ENCODE results near the gene SRRM5.

SRRM5 gene

DNA sequence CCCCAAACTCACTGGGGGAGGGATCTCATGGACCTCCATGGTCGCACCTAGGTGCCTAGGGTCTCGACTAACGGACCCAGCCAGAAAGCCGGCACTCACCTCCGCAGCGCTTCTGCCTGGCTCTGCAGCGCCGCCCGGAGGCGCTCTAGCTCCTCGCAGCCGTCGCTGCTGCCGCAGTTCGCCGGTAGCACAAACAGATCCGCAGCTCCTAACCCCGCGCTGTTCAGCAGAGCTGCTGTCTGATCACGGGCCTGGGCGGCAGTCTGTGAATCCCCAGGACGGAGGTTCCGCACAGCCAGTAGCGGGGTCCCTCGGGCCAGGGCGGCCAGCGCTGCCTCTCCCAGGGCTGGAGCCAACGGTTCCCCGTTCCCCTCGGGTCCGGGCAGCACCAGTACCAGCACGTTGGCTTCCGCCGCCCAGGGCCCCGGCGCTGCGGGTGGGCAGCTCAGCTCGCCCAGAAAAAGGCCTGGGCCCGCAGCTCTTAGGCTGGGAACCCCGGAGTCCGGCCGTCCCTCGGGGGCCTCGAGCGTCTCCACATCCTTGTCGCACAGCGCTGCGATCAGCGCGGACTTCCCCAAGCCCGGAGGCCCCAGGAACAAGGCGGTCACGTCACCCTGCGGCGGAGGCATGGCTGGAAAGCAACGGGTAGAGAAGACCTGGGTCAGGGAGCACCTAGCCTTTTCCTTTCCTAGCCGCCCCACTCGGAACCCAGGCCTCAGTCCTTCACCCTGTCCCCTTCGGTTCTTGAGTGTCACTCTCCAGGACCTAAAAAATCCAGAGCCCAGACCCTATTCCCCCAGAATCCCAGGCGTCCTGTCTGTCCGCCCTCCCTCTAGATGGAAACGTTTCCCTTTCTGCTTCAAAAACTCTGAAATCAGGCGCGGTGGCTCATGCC lies 16.9 kb upstream of the SRRM5 start:
- TF ChIP-seq PKNOX1 (IDR thresholded peaks at IDR 0.05) (no peak), NFRKB (IDR thresholded peaks at IDR 0.05) (no peak), ARNT (IDR thresholded peaks at IDR 0.05) (no peak), CTBP1 (IDR thresholded peaks at IDR 0.05; ENCODE audit: borderline replicate concordance) (no peak), FOXM1 (IDR thresholded peaks at IDR 0.05; ENCODE audit: borderline replicate concordance) (no peak), HDGF (IDR thresholded peaks at IDR 0.05; ENCODE audit: borderline replicate concordance) (no peak), SUZ12 (IDR thresholded peaks at IDR 0.05) (no peak), FOXA1 (IDR thresholded peaks at IDR 0.05) (no peak)
- POLR2A ChIA-PET = interaction anchor here (0.7 to 2.2 kb wide), 8 partner anchors 17 to 163 kb away, joined by 3 to 16 read pairs (median 3); partner anchors contain the start of genes PINLYP and XRCC1
- DNase-seq (ENCODE audit: extremely low spot score) = peak; percentile 75
- CTCF ChIA-PET = interaction anchor here (0.7 to 2.1 kb wide), 11 partner anchors 10 to 159 kb away, joined by 3 to 6 read pairs (median 4); no protein-coding TSS in a partner anchor

GRCh38 chr19:43595605-43595998 lies 16.3 kb upstream of the SRRM5 start:
- CTCF ChIA-PET = interaction anchor here (1.5 to 2.1 kb wide), 2 partner anchors 11 to 56 kb away, joined by 5 to 6 read pairs; no protein-coding TSS in a partner anchor
- DNase-seq (ENCODE audit: extremely low spot score) = no peak
- TF ChIP-seq ELF4 (IDR thresholded peaks at IDR 0.05) (no peak), LEF1 (IDR thresholded peaks at IDR 0.05; ENCODE audit: borderline replicate concordance) (no peak), TARDBP (IDR thresholded peaks at IDR 0.05) (no peak), BHLHE40 (IDR thresholded peaks at IDR 0.05; ENCODE audit: borderline replicate concordance) (no peak), SUZ12 (IDR thresholded peaks at IDR 0.05) (no peak), FOXA1 (IDR thresholded peaks at IDR 0.05) (no peak), ZNF384 (IDR thresholded peaks at IDR 0.05) (no peak), PKNOX1 (IDR thresholded peaks at IDR 0.05) (no peak)
- POLR2A ChIA-PET = interaction anchor here (0.7 to 2.2 kb wide), 11 partner anchors 15 to 137 kb away, joined by 3 to 16 read pairs (median 3); partner anchors contain the start of genes PHLDB3, PINLYP and XRCC1

DNA sequence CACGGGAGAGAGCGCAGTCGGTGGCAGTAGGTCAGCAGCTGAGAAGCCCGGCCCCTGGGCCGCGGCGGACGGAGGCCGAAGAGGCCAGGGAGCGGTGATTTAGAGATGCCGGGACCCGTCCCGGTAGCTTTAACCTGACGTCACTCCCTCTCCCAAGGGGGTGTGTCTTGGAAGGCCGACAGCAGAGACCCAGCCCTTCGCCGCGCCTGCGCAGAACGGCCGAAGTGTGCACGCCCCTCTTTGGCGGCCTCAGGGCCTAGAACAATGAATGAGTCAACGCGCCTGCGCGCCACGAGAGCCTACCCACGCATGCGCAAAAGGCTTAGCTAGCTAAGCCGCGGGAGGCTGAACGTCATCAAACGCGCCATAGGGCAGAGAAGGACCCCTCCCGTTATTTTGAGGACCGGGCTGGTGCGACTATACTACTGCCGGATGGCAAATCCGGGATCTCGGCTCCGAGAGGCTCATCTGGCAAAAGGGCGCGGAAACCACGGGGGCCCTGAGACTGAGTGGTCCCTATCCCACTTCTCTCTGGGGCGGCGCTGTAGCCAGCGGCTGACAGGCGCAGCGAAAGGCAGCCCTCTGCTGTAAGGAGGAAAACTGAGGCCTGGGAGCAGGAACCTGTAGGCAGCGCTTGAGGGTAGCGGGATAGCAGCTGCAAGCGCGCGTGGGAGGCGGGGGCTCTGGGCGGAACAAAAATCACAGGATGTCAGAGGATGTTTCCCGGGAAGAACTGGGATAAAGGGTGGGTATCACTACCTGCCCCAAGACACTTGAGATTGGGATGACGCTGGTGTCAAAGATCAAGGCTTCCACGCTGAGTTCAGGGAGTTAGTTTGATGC lies 15.7 kb upstream of the SRRM5 start, which contains the start of the genes IRGQ and ZNF576:
Gene IRGQ (minus strand): TSS at position 136 of the 843 bp plus-strand sequence. CDS start 796 bp downstream, outside the sequence.
Gene ZNF576 (plus strand): TSS at position 597 of the 843 bp plus-strand sequence. CDS start 514 bp downstream, outside the sequence.
- ChIA-PET CTCF (interaction anchor here (1.5 kb wide), 1 partner anchor 56 kb away, joined by 5 read pairs; no protein-coding TSS in a partner anchor), POLR2A (interaction anchor here (0.7 to 2.2 kb wide), 13 partner anchors 15 to 137 kb away, joined by 3 to 16 read pairs (median 3); partner anchors contain the start of genes PHLDB3, PINLYP, XRCC1 and ZNF575)
- TF ChIP-seq PKNOX1 (IDR thresholded peaks at IDR 0.05) (peak; percentile 55), ZNF384 (IDR thresholded peaks at IDR 0.05) (no peak)
- peak; percentile 99 for DNase-seq (ENCODE audit: extremely low spot score)

GRCh38 chr19:43596842-43597461 lies 14.9 kb upstream of the SRRM5 start:
- TF ChIP-seq L3MBTL2 (conservative IDR thresholded peaks at IDR 0.05) = no peak
- TF ChIP-seq SP1 (IDR thresholded peaks at IDR 0.05) = no peak
- no peak for TF ChIP-seq NFRKB (IDR thresholded peaks at IDR 0.05)
- TF ChIP-seq ARNT (IDR thresholded peaks at IDR 0.05) = no peak
- no peak for TF ChIP-seq ZNF384 (IDR thresholded peaks at IDR 0.05)
- TF ChIP-seq CTBP1 (IDR thresholded peaks at IDR 0.05; ENCODE audit: borderline replicate concordance) = no peak
- TF ChIP-seq TARDBP (IDR thresholded peaks at IDR 0.05) = no peak
- DNase-seq (ENCODE audit: extremely low spot score) = no peak
- CTCF ChIA-PET = no interaction called here
- POLR2A ChIA-PET = interaction anchor here (0.9 to 2.2 kb wide), 7 partner anchors 14 to 66 kb away, joined by 3 to 16 read pairs (median 3); partner anchors contain the start of genes PINLYP and XRCC1

GRCh38 chr19:43597876-43598275 lies 14.0 kb upstream of the SRRM5 start:
- DNase-seq (ENCODE audit: extremely low spot score) = no peak
- ChIA-PET POLR2A (no interaction called here), CTCF (no interaction called here)
- TF ChIP-seq NFRKB (IDR thresholded peaks at IDR 0.05) = no peak
- TF ChIP-seq HDGF (IDR thresholded peaks at IDR 0.05; ENCODE audit: borderline replicate concordance) = no peak
- no peak for TF ChIP-seq BHLHE40 (IDR thresholded peaks at IDR 0.05; ENCODE audit: borderline replicate concordance)
- no peak for TF ChIP-seq L3MBTL2 (conservative IDR thresholded peaks at IDR 0.05)
- TF ChIP-seq CTBP1 (IDR thresholded peaks at IDR 0.05; ENCODE audit: borderline replicate concordance) = no peak
- no peak for TF ChIP-seq TARDBP (IDR thresholded peaks at IDR 0.05)
- no peak for TF ChIP-seq FOXA1 (IDR thresholded peaks at IDR 0.05)
- no peak for TF ChIP-seq ELF4 (IDR thresholded peaks at IDR 0.05)
- TF ChIP-seq PKNOX1 (IDR thresholded peaks at IDR 0.05) = no peak
- no peak for TF ChIP-seq SUZ12 (IDR thresholded peaks at IDR 0.05)
- no peak for TF ChIP-seq FOXM1 (IDR thresholded peaks at IDR 0.05; ENCODE audit: borderline replicate concordance)
- TF ChIP-seq LEF1 (IDR thresholded peaks at IDR 0.05; ENCODE audit: borderline replicate concordance) = no peak
- TF ChIP-seq SP1 (IDR thresholded peaks at IDR 0.05) = no peak
- TF ChIP-seq ARNT (IDR thresholded peaks at IDR 0.05) = no peak
- no peak for TF ChIP-seq FOXK2 (IDR thresholded peaks at IDR 0.05)
- TF ChIP-seq ZNF384 (IDR thresholded peaks at IDR 0.05) = no peak
